ENCODE data around the gene ARFIP1.
A peak's percentile ranks its signal among the peaks of the same experiment; 100 is the strongest.

The ARFIP1 gene

GRCh38 chr4:152939621-152940020, 159.9 kb downstream of the ARFIP1 start:
- DNase-seq (ENCODE audit: low spot score), result peak; percentile 33

DNA sequence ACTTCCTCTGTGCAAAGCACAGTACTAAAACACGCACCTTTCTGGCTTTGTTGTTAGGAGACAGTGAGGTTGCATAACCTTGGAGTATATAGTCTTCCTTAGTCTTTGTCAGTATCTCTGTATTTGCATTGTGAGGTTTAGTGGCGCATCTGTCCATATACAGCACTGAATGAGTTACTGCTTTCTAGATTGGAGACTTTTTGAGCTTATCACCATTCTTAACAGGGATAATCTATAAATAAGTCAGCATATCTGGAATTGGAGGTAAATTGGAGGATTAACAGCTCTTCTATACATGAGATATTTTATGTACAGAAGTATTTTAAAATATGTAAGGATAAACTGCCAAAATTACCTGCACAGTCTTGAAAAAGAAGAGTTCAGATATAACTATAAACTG, 160.7 kb downstream of the ARFIP1 start:
- DNase-seq (ENCODE audit: low spot score), result peak; percentile 37

DNA sequence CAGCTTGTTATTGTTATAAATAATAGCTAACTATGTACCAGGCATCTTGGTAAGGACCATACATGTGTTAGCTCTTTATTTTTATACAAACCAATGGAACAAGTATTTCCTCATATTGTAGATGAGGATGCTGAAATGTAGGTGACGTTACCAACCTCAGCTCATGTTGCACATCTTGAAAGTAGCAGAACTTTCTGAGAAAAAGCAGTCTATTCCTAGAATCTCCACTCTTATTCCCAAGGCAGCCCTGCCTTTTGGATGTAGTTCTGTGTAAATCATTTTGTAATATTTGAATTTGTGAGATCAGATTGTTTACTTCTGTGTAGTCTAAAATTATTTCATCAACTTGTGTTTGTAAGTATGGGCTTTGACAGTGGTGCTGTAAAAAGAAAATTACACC, 161.7 kb downstream of the ARFIP1 start:
- DNase-seq (ENCODE audit: low spot score), result peak; percentile 6

- DNase-seq (ENCODE audit: low spot score), result no peak
These were observed 162.6 kb downstream of the ARFIP1 start for GRCh38 chr4:152942346-152942745.

- peak; percentile 9 for DNase-seq (ENCODE audit: low spot score)
These were observed 163.9 kb downstream of the ARFIP1 start for GRCh38 chr4:152943672-152944071.

GRCh38 chr4:152944666-152945320, 165.0 kb downstream of the ARFIP1 start:
- DNase-seq (ENCODE audit: low spot score), result peak; percentile 24

DNA sequence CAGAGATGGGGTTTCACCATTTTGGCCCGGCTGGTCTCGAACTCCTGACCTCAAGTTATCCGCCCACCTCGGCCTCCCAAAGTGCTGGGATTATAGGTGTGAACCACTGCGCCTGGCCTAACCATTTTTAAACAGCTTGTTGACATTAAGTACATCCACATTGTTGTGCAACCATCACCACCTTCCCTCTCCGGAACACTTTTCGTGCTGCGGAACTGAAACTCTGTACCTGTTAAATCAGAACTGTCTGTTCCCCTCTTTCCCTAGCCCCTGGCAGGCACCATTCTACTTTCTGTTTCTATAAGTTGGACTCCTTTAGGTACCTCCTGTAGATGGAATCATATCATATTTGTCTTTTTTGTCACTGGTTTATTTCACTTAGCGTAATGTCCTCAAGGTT, 165.9 kb downstream of the ARFIP1 start:
- DNase-seq (ENCODE audit: low spot score), result peak; percentile 5

DNA sequence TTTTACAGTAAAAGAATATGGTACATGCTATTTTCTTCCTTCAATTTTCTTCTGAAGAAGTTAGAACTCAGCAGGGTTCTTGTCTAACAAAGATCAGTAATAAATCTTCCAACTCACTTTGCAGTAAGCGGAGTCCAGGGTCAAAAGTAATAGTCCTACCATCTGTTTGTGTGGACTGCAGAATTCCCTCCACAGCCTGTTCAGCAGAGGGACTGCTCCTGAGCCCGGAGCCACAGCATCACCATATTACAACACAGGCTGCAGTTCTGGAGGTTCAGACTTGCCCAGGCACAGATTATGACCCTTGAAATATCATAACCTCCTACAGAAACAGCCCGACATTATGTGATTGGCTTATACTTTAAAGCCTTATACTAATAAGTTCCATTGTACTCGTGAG, 166.7 kb downstream of the ARFIP1 start:
- DNase-seq (ENCODE audit: low spot score), result no peak

DNA sequence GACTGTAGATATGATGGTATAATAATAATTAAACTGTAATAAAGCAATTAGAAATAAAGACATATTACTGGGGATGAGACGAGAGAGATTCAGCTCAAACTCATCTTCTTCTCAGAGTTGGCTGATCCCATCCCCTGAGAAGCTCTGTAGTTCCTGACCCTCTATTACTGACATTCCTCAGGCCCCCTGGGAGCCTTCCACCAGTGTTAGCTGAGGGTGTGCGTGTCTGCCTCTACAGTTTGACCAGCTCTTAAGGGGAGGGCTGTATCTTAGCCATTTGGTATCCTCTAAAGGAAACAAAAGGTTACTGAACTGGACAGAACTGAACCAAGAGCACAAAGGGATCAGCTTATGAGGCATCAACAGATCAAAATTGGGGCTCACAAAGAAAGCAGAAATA, 167.6 kb downstream of the ARFIP1 start:
- DNase-seq (ENCODE audit: low spot score), result no peak

DNA sequence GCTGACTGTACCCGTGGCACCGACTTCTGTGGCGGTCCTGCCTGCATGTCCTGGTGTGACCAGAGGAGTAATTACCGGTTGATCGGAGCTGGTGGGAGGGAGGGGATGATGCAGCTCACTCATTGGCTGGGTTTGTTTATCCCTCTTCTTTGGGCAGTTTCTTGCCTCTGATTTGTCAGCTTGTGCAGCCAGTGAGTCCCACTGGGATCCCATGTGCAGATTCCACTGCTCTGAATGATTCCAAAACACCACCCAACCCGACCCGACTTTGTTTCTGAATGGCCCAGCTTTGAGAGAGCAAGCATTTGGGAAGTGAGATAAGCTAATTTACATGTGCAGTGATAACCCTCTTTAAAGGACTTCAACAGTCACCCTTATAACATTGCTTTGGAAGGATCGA, 170.2 kb downstream of the ARFIP1 start:
- DNase-seq (ENCODE audit: low spot score), result peak; percentile 34

DNA sequence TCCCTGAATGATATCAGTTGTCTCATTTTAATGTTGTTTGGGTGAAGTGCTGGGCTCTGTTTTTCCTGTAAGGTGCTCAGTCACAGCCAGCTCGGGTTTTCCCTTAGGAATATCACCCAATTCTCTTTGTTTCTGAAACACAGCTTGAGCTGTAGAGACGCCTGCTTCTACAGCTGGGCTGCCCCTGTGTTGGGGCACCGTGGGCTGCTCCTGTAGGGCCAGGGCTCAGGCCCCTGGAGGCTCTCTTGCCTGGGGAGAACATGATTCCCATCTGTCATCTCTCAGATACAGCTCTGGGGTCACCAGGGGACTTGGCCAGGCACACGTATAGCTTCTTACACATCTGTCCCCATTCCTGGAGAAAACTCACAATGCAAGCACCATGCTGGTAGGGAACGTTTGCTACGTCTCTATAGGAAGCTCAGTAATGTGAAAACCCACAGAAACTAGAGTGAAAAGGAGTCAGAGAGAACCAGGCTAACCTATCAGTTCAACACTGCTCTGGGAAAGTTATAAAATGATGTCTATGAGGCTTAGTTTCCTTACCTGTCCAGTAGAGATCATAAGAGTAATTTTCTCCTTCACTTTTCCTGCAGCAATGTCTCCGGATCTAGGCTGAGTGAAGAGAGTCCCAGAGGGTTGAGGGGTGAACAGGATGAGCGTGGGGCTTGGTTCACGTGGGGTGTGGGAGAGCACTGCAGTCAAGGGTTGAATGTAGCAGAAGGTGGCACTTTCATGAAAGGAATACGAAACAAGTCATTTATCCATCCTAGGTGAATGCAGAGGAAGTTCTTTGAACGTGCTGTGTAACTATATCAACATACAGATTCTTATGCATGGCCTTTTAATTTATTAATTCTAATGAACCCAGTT, 170.9 kb downstream of the ARFIP1 start:
- no peak for DNase-seq (ENCODE audit: low spot score)

DNA sequence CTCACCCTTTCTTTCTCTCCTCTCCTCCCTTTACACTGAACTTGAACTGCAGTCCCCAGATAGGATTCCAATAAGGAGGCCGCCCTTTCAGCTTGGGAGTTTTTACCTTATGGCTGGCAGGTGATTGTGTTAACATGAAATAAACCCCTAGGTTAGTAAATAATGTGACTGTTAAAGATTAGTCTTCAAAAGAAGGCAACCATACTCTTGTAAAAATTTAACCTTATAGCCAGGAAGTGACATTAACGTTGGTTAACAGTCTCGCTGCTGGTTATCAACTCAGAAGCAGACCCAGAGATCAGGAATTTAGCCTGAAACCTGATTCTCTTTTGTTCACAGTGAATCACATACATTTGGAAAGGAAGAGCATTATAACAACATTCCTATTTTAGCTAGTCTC, 171.6 kb downstream of the ARFIP1 start:
- DNase-seq (ENCODE audit: low spot score), result no peak

GRCh38 chr4:152953514-152953913, 173.8 kb downstream of the ARFIP1 start:
- no peak for DNase-seq (ENCODE audit: low spot score)

GRCh38 chr4:152954741-152955140, 175.0 kb downstream of the ARFIP1 start:
- no peak for DNase-seq (ENCODE audit: low spot score)

GRCh38 chr4:152956147-152956546, 176.4 kb downstream of the ARFIP1 start:
- DNase-seq (ENCODE audit: low spot score), result no peak

- peak; percentile 73 for DNase-seq (ENCODE audit: low spot score)
These were observed 177.1 kb downstream of the ARFIP1 start for GRCh38 chr4:152956650-152957436.

DNA sequence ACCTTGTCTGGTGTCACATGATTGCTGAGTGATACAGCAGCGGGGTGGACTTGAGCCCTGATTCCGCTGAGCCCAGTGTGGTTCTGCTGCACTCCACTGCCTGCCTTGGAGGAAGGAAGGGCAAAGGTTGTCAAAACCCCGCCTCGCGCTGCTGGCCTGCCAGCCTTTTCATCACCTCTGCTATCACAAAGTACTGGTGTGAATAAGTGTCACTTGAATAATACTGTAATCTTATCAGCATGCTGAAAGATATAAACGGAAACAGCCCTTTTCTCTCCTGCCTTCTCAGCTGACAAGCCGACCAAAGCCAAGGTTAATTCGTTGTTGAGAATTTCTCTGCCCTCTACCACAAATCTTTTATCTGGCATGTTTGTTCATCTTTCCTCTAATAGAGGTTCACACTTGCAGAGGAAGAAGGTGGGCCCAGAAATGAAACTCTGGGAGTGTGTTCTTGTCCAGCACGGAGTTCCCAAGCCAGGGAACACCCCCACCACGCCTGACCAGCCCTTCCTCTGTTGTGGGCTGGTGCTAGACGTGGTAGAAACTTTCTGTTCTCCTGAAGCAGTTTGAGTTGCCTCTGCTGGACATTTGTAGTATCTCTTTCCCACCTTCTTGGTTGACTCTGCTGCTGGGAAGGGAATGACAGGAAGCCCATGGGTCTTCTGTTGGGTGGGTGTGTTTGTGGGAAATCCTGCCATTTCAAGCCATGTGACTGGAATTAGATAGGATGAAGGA, 177.8 kb downstream of the ARFIP1 start:
- DNase-seq (ENCODE audit: low spot score), result no peak

DNA sequence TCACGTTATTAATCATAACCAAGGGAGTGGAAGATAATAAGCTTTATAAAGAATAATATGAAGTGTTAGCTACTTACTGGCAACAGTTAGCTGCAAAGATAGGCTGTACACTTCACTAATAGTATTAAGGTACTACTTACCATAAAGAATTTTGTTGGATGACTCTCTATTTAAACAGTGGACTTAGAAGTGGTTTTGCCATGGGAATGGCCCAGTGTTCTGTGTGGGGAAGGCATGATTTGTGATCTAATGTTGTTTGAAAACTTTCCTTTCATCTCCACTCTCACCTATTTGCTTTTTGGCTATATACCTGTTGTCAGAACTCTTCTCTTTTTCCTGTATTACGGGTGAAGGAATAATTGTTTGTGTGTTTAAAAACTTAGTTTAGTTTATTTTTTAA, 179.3 kb downstream of the ARFIP1 start:
- no peak for DNase-seq (ENCODE audit: low spot score)

DNA sequence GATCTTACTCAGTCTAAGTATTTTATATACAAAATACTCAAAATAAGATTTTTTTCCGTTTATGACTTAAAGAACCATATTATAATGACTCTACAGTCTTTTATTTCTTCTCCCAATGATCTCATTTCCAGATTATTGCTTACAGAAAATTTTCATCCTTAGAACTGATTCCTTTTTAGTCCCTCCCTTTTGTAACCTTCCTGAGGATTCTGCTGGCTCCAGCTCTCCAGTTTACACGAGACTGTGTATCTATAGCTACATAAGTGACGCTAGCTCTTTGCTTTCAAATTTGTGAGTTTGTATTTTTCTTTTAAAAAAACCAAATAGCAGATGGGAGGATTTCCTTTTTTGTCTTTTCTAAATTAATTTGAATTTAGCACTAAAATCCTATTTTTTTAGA, 180.3 kb downstream of the ARFIP1 start:
- no peak for DNase-seq (ENCODE audit: low spot score)

DNA sequence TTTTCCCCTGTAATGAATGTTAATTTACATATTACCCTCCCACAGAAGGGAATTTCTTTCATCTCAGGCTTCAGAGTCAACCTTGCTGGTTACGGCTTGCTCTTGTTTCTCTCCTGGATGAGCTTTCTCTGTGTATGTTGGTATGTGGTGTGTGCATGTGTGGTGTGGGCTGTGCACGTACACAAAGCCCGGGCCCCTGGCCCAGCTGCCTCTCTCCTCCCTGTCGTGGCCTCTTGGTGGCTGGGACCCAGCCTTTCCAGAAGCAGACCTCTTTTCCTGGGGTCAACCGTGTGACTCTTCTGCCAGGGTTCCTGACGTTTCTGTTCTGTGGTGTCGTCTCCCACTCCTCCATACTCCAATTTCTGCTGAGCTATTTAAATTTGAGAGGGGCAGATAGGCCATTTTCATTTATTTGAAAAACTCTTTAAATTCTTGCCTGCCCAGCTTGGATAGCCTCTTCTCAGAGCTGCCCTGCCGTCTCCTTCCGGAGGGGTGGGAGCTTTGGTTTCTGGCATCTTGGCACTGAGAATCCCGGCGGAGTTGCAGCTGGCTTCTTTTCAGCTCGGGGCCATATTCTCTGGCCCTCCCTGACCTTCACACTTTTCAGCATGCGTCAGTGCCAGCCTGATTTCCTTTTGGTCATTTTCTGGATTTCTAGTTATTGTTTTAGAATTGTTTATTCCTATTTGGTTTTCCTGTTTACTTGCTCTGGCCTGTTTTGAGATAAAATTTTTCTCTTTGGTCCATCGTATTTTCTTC, 181.4 kb downstream of the ARFIP1 start:
- no peak for DNase-seq (ENCODE audit: low spot score)

GRCh38 chr4:152961773-152962115, 182.0 kb downstream of the ARFIP1 start:
- peak; percentile 89 for DNase-seq (ENCODE audit: low spot score)

All from hematopoietic multipotent progenitor cell treated with erythropoietin and hydrocortisone succinate and interleukin-3 and kit ligand, for 15 days (in vitro differentiated cells).